NCI-H1092 treated with DMSO at 0.1 percent for 48 hours (cell line): ENCODE results near the gene VWA7.

Experiments used
- DNase-seq: peaks from one replicate; lab custom pipeline; 2025; lab: John Stamatoyannopoulos, UW

The VWA7 gene

DNA sequence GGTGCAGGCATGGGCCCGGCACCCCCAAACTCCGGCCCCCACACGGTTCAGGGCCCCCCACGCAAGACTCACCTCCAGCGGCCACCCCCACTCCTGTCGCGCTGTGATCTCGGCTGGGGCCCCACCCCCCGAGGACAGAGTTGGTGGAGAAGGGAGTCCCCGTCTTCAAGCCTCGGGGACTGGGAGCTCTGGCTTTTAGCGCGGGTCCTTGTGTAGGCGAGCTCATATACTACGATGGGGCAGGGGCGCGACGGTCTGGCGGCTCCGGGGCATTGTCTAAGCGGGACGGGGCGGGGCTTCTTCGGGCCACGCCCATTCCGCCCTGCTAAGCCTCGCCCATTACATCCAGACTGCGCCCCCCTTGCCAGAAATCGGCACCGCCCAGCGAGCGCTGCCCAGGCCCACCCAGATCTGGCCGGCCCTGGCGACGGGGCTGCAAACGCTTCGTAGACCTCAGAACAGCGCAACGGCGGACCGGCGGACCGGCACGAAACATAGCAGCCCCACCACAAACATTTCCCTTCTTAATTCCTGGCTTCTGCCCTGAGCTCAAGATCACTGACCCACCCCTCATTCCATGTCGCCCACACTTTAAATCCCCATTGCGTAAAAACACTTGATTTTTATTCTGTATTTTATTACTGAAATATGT lies 47.0 kb downstream of the VWA7 start:
- peak; percentile 16 for DNase-seq

DNA sequence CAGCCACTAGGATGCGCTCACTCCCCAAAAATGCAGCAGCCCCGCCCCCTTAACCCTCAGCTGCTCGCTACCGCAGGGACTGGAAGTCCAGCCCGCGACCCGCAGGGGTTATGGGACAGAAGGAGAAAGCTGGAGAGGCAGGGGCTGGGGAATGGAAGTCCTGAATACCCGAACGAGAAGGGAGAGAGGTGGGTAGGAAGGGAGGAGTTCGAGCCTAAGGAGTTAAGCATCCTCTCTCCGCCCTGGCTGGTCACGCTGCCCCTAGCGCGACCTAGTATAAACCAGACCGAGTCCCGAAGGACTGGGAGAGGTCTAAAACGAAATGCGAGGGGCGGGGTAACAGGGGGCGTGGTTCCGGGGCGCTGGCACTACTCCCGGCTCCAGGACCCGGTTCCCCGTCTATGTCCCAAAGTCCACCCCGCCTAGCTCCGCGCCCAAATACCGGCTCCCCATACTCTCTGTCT lies 47.6 kb downstream of the VWA7 start:
- peak; percentile 49 for DNase-seq

DNA sequence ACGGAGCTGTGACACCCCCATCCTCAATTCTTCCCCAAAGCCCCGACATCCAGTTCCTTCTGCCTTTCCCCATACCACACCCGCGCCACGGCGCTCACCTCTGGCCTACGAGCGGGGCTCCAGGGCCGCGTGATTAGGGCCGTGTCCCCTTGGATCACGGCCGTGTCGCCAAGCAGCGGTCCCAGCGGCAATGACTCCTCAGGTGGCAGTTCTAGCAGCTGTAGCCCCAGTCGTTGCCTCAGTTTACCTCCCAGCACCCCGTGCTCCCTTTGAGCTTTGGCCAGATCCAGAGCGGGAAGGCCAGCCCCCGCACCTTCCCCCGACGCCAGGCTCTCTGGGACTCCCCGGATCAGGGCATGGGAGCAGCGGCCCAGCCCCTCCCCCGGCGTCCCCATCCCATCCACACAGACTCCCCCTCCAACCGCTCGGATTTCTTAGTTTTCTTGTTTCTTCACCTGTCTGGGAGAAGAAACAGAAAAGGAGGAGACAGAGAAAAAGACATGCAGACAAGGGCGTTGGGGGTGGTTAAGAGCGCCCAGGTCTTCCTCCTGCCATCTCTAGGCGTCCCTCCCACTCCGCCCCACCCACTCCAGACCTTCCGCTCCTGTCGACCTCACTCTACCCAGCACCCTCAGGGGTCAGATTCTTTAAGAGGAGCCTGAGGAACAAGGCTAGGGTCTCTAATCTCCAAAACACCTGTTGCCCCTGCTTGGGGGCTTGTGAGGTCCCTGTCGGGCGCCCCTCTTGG lies 48.2 kb downstream of the VWA7 start, which contains the start of gene DDAH2:
TSS of gene DDAH2 (minus strand) at position 533 of the 748 bp plus-strand sequence. CDS start at position 395, 138 bp downstream.
- no peak for DNase-seq

DNA sequence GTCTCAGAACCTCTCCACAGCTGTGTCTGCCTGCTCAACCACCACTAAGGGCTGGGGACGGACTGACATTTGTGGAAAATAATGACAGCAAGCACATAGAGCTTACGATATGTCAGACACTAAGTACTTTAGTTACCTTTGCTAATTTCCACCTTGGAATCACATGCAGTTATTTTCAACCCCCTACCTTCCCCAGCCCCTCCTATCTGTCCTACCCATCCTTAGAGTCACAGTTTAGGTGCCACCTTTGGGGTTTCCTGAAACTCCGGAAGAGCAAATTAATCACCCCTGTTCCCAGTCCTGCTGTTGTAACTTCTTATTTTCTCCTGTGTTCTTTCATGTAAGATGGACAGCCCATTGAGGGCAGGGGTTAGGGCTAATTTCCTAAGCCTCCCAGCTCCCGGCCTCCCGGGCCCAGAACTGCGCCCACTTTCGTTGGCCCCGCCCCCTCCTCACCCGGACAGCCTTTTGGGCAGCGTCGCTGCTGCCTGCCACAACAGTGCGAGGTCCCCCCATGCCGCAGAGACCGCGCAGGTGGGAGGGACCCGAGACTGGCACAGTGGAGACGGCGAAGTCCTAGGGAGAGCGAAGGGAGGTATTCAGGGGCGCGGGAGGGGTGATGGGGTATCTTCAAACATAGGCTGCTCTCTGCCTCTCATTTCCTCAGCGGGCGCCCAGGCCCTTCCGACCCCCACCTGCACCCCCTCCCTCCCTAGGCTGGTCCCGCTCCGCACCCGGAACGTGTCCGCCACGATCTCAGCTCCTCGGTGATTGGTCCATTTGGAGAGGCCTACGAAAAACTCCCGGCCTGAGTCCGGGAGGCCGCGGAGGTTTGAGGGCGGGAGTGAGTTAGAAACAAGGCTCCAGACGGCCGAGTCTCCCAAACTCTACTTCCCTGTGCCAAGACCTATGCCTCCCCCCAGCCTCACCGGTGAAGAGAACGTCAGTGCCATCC lies 49.1 kb downstream of the VWA7 start:
- no peak for DNase-seq

DNA sequence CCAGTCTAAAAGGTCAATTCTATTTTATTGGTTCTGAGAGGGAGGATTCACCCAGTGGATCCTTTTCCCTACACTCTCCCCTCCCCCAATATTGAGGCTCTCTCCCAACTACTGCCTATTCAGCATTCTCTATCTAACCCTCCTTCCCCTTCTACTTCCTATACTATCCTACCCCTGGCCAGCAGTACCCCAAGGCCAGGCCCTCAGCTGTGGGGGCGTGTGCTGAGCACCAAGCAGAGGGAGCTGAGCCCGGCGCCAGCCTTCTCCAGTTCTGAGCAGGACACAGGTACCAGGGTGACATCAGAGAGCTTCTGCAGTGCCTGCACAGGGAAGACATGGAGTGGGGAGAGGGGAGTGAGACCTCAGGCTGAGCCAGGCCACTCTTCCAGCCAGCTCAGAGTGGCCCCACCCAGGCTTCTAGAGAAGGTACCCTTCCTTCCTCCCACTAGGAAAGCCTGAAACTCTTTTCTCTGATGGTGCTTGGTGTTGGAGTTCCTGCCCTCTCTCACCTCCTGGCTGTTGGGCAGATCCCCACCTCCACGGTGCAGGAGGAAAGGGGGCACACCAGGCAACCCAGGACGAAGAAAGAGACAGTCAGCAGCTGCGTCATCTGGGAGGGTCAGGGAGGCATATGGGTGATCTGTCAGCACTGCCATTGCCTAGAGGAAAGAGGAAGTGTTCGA lies 50.0 kb downstream of the VWA7 start:
- DNase-seq = no peak

DNA sequence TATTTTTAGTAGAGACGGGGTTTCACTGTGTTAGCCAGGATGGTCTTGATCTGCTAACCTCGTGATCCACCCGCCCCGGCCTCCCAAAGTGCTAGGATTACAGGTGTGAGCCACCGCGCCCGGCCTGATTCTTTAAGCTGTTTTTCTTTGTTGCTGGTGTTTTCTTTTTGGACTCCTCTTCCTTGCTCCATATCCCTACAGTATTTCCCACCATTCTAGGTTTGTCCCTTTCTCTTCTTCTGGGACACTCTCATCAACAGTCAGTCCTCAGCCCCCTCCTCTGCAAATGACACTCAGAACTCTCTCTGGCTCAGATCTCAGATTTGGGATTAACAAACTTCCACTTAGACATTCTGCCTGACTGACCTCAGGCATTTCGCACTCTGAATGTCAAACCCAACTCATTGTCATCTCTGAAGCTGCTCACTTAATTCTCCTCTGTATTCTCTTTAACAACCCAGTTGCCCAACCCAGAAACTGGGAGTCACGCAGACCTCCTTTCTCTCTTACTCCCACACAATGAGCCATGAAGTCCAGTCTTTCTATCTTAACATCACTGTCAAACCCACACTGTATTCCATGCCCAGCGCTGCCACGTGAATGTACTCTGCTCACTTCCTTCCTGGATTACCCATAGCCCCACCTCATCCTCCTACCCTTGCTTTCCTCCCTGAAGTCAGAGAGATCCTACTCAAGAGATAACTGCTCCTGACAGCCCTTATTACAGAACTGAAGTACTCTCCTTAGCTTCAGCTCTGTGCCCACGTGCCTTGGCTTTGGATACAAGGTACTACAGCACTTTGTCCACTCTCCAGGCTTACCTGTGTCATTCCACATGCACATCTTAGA lies 51.4 kb downstream of the VWA7 start:
- DNase-seq = no peak

DNA sequence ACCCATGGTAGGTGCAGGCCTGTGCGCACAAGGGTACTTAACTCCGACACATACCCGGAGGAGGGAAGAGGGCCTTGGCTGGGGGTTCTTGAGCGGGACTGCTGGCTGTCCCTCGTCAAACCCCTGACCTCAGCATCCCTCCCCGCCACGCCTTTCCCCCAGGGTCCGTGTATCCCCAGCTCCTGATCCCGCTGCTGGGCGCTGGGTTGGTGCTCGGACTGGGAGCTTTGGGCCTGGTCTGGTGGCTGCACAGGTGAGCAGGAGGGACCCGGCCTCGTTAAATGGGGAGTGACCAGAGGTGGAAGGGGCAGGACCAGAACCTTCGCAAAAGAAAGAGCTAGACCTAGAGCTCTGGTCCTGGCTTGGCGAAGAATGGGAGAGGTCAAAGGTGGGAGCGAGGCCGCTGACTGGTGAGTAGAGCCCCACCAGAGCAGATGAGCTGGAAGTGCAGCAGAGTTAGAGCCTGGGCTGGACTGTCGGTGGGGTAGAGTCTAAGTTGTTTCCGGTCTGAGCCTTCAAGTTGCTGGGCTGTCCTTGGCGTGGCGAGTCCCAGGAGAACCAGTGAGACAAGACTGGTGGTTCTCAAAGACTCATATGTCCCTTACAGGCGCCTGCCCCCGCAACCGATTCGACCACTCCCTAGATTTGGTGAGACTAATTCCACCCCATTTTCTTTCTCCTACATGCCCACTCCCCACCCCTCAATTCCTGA lies 53.0 kb downstream of the VWA7 start:
- DNase-seq = no peak

DNA sequence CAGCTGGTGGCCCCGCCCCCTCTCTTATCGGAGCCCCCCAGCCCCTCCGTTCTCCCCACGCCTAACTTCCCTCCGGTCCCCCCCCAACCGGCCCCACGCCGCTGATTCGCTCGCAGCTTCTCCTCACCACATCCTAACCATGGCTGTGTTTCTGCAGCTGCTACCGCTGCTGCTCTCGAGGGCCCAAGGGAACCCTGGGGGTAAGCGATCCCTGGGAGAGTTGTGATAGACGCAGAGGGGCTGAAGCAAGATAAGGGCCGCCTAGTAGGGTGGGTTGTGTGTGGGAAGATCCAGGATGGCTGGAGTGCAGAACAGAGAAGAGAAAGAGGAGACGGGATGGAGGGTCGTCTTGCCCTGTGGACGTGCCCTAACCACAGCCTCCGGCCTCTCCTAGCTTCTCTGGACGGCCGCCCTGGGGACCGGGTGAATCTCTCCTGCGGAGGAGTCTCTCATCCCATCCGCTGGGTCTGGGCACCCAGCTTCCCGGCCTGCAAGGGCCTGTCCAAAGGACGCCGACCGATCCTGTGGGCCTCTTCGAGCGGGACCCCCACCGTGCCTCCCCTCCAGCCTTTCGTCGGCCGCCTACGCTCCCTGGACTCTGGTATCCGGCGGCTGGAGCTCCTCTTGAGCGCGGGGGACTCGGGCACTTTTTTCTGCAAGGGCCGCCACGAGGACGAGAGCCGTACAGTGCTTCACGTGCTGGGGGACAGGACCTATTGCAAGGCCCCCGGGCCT lies 53.7 kb downstream of the VWA7 start, which contains the start of gene MPIG6B:
TSS of gene MPIG6B (plus strand) at position 129 of the 735 bp plus-strand sequence. CDS start at position 140, 11 bp downstream.
- DNase-seq = no peak

DNA sequence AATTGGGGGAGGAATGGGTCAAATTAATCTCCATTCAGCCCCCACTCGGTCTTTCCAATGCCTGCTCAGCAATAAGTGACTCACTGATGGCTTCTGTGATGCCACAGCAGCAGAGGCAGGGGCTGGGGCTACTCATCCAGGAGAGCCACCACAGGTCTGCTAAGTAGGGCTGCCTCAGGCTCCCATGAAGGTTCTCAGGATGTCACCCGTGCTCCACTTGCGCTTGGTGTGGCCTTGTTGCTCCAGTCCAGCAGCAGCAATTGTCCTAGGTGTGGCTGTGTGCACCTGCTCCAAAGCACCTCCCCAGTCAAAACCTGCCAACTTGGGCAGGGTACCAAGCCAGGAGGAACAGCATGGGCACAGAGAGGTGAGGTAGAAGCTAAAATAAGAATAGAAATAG lies 55.0 kb downstream of the VWA7 start:
- DNase-seq = no peak

DNA sequence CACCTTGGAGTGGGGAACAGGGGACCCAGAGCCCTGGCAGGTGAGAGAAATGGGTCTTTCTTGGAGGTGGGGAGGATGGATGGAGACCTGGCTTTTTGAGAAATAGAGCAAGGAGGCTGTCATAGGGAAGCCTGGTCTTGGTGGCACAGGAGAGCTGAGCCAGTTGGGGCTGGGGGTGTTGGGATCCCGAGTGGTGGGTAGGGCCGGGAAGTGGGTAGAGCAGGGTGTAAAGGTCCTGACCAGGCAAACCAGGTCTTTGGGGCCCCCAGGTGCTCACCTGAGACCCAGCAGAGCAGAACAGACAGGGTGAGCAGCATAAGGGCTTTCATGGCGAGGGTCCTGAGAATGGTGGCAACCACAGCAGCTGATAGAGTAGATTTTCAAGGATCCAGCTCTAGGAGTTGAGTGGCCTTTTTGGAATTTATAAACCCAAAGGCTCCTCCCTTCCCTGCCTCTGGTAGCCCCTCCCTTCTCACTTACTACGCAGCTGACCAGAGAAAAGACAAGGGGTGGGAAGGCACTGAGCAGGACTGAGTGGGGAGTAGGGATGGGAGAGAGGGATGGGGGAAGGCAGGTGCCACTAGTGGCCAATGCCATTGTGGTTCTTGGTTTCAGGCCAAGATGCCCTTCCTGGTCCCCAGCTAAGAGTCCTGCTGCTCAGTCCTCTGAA lies 55.6 kb downstream of the VWA7 start, which contains the start of gene LY6G6C:
TSS of gene LY6G6C (minus strand) at position 396 of the 670 bp plus-strand sequence. CDS start at position 329, 67 bp downstream.
- DNase-seq = no peak

DNA sequence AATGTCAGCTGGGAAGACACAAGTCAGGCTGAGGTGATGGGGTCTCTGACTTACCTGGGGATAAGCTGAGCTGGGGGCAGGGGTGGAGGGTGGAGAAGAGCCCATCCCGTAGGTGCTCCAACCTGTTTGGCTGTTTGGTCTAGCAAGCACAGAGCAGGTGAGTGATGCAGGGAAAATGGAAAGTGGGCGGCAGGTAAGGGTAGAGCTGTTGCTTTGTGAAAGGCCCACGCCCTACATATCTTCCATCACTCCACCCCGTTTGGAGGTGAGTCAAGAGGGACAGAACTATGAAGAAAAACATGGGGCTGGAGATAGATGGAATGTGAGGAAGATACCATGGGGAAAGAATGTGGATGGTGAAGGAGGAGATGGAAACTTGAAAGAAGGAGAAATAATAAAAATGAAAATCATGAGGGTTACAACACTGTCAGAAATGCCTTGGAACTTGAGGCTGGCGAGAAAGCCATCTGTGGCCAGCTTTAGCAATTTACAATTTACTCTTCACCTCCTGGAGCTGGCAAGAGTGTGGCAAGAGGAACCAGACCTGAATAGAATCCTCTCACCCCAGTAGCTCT lies 56.8 kb downstream of the VWA7 start:
- no peak for DNase-seq

DNA sequence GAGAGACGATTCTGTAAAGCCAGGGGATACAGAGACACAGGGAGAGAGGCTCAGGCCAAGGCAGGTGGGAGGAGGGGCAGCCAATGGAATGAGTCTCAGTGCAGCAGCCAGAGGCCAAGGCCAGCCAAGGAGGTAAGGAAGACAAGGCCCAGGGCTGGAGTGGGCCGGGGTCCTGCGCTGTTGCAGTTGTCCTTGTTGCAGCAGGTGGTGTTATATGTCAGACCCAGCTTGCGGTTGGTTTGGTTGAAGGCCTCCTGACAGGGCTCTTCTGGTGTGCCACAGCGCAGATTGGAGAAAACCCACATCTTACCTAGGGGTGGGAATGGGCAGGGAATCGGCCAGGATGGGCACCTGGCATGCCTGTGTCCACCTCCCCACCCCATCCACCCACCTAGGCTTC lies 58.1 kb downstream of the VWA7 start:
- DNase-seq = no peak

DNA sequence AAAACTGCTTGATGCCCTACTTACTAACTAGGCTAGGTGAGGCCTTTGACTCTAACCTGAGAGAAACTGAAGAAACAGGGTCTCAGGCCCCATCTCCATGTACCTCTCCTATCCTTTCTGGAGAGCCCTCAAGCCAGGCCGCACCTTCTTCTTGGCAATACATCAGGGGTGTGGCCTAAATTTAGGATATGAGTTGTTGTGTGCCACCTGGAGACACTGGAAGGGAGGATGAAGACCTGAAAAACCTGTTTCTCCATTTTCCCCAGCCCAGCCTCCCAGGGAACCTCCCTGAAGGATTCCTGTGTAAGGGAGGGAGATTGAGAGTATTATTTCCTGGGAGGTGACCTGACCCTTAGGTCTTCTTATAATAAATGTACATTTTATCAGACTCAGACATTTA lies 58.9 kb downstream of the VWA7 start:
- no peak for DNase-seq

DNA sequence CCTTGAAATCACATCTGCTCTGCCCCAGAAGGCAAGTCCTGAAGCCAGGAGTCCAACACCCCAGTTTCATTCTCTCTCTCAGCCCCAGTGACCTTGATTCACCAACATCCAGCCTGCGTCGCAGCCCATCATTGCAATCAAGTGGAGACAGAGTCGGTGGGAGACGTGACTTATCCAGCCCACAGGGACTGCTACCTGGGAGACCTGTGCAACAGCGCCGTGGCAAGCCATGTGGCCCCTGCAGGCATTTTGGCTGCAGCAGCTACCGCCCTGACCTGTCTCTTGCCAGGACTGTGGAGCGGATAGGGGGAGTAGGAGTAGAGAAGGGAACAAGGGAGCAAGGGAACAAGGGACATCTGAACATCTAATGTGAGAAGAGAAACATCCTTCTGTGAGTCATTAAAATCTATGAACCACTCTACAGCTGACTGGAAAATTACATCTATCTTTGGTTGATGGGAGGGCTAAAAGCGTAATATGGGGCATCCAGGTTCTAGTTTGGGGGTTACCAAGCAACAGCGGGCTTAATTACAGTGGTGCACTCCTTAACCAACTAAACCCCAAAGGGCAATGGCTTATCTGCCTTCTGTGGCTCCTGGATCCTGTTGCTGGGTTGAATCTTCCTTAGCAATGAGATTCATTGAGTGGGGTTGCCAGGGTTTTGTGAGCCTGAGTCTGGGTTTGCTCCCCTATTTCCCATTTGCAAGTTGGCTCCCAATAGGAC lies 59.5 kb downstream of the VWA7 start:
- DNase-seq = no peak
